Thymus (tissue), 11 donors: ENCODE results near the gene TRUB2. TPM values are rescaled to one million over a fixed set of nuclear protein-coding genes. Genes with fewer than 3 reads are reported as not detected.

ENCODE experiments used
- DNase-seq, 9 donors: peaks; one replicate each; pipeline ENCODE4 v3.0.0-alpha.2; 2013; ENCODE audit warnings: low spot score in 9 of 9, low read depth in 6 of 9, missing footprints in 1 of 9
- H3K27ac ChIP-seq, 2 donors: one replicate each; pipeline ENCODE4 v1.5.1; 2013; ENCODE audit warnings: control low read depth in 1 of 2, low read depth in 1 of 2, low read length in 1 of 2, mild to moderate bottlenecking in 1 of 2, moderate library complexity in 1 of 2
- H3K27me3 ChIP-seq, 2 donors: one replicate each; pipeline ENCODE4 v1.5.1; 2013; ENCODE audit warnings: low read length in 1 of 2; ENCODE audit not compliant: control insufficient read depth in 2 of 2, insufficient read depth in 1 of 2
- H3K36me3 ChIP-seq, 2 donors: one replicate each; pipeline ENCODE4 v1.5.1; 2013; ENCODE audit warnings: low read length in 1 of 2, mild to moderate bottlenecking in 1 of 2, moderate library complexity in 1 of 2; ENCODE audit not compliant: control insufficient read depth in 2 of 2, insufficient read depth in 2 of 2
- H3K4me1 ChIP-seq, 2 donors: one replicate each; pipeline ENCODE4 v1.5.1; 2013; ENCODE audit warnings: low read length in 2 of 2; ENCODE audit not compliant: control insufficient read depth in 2 of 2, insufficient read depth in 2 of 2
- H3K4me3 ChIP-seq, 2 donors: one replicate each; pipeline ENCODE4 v1.5.1; 2013; ENCODE audit warnings: low read length in 2 of 2, control low read depth in 1 of 2, mild to moderate bottlenecking in 1 of 2
- H3K9me3 ChIP-seq, 2 donors: one replicate each; pipeline ENCODE4 v1.5.1; 2013; ENCODE audit warnings: low read length in 1 of 2, mild to moderate bottlenecking in 1 of 2; ENCODE audit not compliant: control insufficient read depth in 2 of 2, insufficient read depth in 1 of 2
- WGBS: extraction: QIAGEN DNeasy Blood & Tissue Kit; methylation state at CpG from one replicate; pipeline ENCODE4 v1.1.7; 2013; 5-methylcytosine and 5-hydroxymethylcytosine counted together
- polyA plus RNA-seq: library from polyadenylated mRNA; stranded (reverse); fragments of 200-250 nt; gene quantifications from one replicate; pipeline ENCODE4 v1.2.3, GENCODE V29; 2013
- total RNA-seq: library from RNA; stranded (reverse); fragments of 120-200 nt; gene quantifications from one replicate; pipeline ENCODE4 v1.2.4, GENCODE V29; 2013
- donor health status: healthy.

The TRUB2 gene
- total and polyA plus RNA-seq, 2 donors: 14.9 to 20.3 TPM

DNA sequence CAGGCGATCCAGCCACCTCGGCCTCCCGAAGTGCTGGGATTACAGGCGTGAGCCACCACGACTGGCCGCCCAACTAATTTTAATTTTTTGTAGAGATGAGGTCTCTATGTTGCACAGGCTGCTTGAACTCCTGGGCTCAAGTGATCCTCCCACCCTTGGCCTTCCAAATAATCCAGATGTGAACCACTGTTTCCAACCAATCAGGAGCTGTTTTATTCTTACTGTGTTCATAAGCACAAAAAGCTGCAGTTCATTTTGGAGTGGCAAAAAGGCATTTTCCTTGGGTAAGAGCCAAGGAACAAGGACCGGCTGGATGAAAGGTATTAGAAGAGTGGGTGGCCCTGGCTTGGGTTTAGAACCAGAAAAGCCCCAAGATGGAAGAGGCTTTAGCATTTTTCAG lies 12.9 kb upstream of the TRUB2 start:
- peaks cover 18 to 19% of the 10 kb centered on the region in 2 donors for H3K36me3 ChIP-seq
- H3K9me3 ChIP-seq: no peaks in the 10 kb centered on the region
- 99% methylated on average over 7 of the region's 7 CpGs for WGBS
- H3K4me1 ChIP-seq: peaks cover 0 to 5% of the 10 kb centered on the region in 2 donors
- no peaks in the 10 kb centered on the region for H3K27me3 ChIP-seq
- no peak overlapping the region for H3K4me3 ChIP-seq
- DNase-seq: no peak
- no peak overlapping the region for H3K27ac ChIP-seq

DNA sequence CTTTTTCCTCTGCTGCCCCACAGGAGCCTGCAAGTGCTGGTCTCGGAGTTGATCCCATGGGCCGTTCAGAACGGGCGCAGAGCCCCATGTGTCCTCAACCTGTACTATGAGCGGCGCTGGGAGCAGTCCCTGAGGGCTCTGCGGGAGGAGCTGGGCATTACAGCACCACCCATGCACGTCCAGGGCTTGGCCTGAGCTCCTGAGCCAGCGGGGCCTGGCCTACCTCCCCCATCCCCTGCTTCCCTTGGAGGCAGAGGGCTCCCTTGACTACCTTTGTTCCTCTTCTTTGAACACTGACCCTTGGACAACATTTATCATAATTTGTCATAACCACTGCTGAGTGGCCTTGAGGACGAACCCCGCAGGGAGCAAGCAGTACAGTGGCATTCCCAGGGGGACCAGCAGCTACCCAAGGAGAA lies 11.2 kb upstream of the TRUB2 start:
- no peaks in the 10 kb centered on the region for H3K27me3 ChIP-seq
- H3K9me3 ChIP-seq: no peaks in the 10 kb centered on the region
- H3K4me1 ChIP-seq: no peaks in the 10 kb centered on the region
- H3K4me3 ChIP-seq: no peak overlapping the region
- DNase-seq: no peak
- H3K27ac ChIP-seq: no peak overlapping the region
- whole genome bisulfite sequencing: 97% methylated on average over 11 of the region's 11 CpGs
- peaks cover 25% of the 10 kb centered on the region in 2 donors for H3K36me3 ChIP-seq

DNA sequence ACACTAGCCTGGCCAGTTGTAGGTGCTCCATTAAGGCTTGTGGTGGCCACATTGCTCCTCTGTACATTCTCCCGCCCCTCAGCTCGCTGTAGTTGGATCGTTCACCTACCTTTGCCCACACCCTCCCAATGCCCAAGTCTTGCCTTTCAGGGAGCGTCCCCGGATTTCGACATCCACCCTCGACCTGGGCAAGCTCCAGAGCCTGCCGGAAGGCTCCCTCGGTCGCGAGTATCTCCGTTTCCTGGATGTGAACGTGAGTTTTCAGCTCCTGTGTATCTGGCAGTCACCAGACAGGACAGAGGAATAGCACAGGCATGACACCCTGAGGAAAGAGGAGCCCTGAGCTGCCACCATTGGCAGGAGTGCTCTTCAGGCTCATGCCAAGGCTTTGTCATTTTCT lies 3.4 kb upstream of the TRUB2 start:
- peaks cover 26 to 29% of the 10 kb centered on the region in 2 donors for H3K36me3 ChIP-seq

DNA sequence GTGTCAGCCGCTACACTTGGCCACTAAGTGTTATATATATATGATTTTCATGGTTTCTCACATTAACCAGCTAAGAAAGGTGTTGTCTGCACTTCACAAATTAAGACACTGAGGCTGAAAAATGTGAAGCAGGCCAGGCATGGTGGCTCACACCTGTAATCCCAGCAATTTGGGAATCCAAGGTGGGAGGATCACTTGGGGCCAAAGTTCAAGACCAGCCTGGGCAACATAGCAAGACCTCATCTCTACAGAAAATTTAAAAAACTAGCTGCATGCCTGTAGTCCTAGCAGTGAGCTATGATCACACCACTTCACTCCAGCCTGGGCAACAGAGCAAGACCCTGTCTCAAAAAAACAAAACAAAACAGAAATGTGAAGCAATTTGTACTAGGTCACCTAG lies 2.2 kb upstream of the TRUB2 start:
- Histone ChIP-seq H3K4me1 (peaks cover 13 to 14% of the 10 kb centered on the region in 2 donors), H3K9me3 (peaks cover 0 to 4% of the 10 kb centered on the region in 2 donors), H3K27ac (no peak overlapping the region), H3K4me3 (no peak overlapping the region), H3K36me3 (peaks cover 22 to 29% of the 10 kb centered on the region in 2 donors), H3K27me3 (no peaks in the 10 kb centered on the region)
- no peak for DNase-seq
- 98% methylated on average over 1 of the region's 1 CpG for WGBS

More for the DNA sequence above, 3.4 kb upstream of the TRUB2 start:
- WGBS: 92% methylated on average over 13 of the region's 13 CpGs
- H3K9me3 ChIP-seq: peaks cover 0 to 4% of the 10 kb centered on the region in 2 donors
- H3K27me3 ChIP-seq: no peaks in the 10 kb centered on the region
- DNase-seq: no peak
- H3K4me3 ChIP-seq: no peak overlapping the region
- H3K27ac ChIP-seq: no peak overlapping the region
- H3K4me1 ChIP-seq: peaks cover 13 to 14% of the 10 kb centered on the region in 2 donors

DNA sequence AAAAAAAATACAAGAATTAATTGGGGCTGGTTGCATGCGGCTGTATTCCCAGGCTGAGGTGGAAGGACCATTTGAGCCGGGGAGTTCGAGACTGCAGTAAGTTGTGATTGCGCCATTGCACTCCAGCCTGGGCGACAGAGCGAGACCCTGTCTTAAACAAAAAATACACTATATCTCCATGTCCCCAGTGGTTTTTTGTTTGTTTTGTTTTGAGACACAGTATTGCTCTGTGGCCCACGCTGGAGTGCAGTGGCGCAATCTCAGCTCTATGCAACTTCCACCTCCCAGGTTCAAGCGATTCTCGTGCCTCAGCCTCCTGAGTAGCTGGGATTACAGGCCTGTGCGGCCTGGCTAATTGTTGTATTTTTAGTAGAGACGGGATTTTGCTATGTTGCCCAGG lies 1.5 kb upstream of the TRUB2 start:
- DNase-seq: no peak
- Histone ChIP-seq H3K9me3 (peaks cover 0 to 4% of the 10 kb centered on the region in 2 donors), H3K36me3 (peaks cover 20 to 25% of the 10 kb centered on the region in 2 donors), H3K27ac (no peak overlapping the region), H3K27me3 (no peaks in the 10 kb centered on the region), H3K4me1 (peaks cover 13 to 14% of the 10 kb centered on the region in 2 donors), H3K4me3 (peak overlapping the region; percentile 69 to 70)
- WGBS: 95% methylated on average over 12 of the region's 12 CpGs

DNA sequence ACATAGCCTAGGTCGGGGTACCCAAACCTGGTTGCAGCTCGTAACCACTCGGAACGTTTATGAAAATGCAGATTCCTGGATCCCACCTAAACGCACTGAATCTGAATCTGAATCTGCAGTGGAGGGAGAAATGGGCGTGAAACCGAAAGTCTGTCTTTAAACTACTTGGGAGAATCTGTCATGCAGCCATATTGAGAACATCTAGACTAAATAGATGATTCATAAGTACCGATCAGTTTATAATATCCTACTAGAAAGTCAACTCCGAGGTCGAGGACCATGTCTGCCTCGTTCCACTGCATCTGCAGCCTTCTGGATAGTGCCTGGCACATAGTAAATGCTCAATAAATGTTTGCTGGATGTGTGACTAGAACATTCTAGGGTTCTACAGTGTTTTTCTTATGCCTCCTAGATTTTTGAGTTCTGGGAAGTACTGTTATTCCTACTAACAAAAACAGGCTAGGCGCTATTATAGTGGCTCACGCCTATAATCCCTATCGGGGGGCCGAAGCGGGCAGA lies 1.0 kb upstream of the TRUB2 start:
- Histone ChIP-seq H3K4me1 (peaks cover 13 to 14% of the 10 kb centered on the region in 2 donors), H3K27ac (peak overlapping the region; percentile 67 to 97), H3K9me3 (peaks cover 0 to 4% of the 10 kb centered on the region in 2 donors), H3K27me3 (no peaks in the 10 kb centered on the region), H3K4me3 (peak overlapping the region; percentile 69 to 70), H3K36me3 (peaks cover 18 to 20% of the 10 kb centered on the region in 2 donors)
- peak in 1 of 9 donors; percentile 21 for DNase-seq
- 30% methylated on average over 16 of the region's 16 CpGs for WGBS

DNA sequence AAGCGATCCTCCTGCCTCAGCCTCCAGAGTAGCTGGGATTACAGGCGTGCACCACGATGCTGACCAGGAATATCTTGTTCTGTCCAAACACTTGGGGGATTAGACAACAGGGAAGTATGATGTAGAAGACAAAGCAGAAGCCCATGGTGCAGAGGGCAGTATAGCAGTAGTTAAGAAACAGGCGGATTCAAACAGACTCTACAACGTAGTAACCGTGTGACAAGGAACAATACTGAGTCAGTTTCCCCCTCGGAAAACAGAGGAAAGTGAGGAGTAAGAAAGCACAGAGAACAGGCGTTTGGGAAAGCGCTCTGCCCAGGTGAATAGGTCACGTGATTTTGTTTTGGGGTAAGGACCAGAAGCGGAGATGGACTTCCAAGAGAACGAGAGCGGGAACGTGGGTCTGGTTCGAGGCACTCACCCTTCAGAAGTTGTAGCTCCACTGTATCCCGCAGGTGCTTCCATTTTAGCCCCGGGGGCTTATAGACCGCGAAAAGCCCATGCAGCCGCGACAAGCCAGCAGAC lies 306 bp downstream of the TRUB2 start:
- WGBS: 2% methylated on average over 21 of the region's 21 CpGs

DNA sequence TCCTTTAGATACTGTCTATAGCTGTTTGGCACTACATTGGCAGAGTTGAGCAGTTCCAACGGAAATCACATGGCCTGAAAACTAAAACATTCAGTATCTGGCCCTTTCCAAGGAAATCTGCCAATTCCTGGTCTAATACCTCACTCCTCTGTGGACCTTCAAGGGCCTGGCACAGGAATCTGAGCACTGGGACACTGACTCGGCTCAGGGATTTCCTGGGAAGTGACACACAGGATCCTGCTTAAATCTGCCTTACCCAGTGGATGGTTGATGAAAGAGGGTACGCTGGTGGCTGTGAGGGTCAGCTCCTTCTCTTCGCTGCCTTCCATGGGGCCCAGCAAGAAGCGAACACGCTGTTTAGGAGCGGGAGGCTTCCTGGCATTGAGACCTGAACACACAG lies 904 bp downstream of the TRUB2 start:
- DNase-seq: no peak
- Histone ChIP-seq H3K4me3 (peak overlapping the region; percentile 69 to 70), H3K4me1 (peaks cover 13 to 14% of the 10 kb centered on the region in 2 donors), H3K9me3 (peaks cover 0 to 4% of the 10 kb centered on the region in 2 donors), H3K27me3 (no peaks in the 10 kb centered on the region), H3K27ac (no peak overlapping the region), H3K36me3 (peaks cover 18 to 23% of the 10 kb centered on the region in 2 donors)
- 95% methylated on average over 7 of the region's 7 CpGs for WGBS

More for the DNA sequence above, 306 bp downstream of the TRUB2 start:
- Histone ChIP-seq H3K4me3 (peak overlapping the region; percentile 69 to 70), H3K27me3 (no peaks in the 10 kb centered on the region), H3K27ac (peak overlapping the region in 1 of 2 donors; percentile 96), H3K9me3 (peaks cover 0 to 4% of the 10 kb centered on the region in 2 donors), H3K36me3 (peaks cover 15 to 17% of the 10 kb centered on the region in 2 donors), H3K4me1 (peaks cover 13 to 14% of the 10 kb centered on the region in 2 donors)
- DNase-seq: no peak

DNA sequence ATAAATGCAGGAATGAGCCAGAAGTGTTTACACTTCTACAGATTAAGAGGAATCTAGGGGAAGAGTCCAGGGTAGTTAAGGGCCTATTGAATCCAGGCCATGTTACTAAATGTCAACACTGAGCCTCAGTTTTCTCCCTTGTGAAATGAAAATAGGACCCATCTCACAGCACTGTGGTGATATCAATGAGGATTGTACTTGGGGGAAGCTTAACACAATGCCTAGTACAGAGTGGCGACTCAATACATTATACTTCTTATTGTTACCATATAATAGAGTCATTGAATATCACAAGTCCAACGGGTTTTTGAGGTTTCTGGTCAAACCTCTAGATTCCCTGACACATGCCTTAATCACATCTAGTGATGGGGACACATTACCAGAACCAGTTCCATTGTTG lies 4.6 kb downstream of the TRUB2 start:
- H3K36me3 ChIP-seq: peaks cover 20 to 32% of the 10 kb centered on the region in 2 donors
- H3K27me3 ChIP-seq: no peaks in the 10 kb centered on the region
- WGBS: 77% methylated on average over 2 of the region's 2 CpGs
- H3K9me3 ChIP-seq: no peaks in the 10 kb centered on the region
- H3K27ac ChIP-seq: no peak overlapping the region
- no peak for DNase-seq
- peaks cover 6 to 7% of the 10 kb centered on the region in 2 donors for H3K4me1 ChIP-seq
- no peak overlapping the region for H3K4me3 ChIP-seq
